ENCODE data around the gene TNFRSF8. TPM values are rescaled to one million over a fixed set of nuclear protein-coding genes. Genes with fewer than 3 reads are reported as not detected.
A peak's percentile ranks its signal among the peaks of the same experiment; 100 is the strongest.

Gene TNFRSF8
- total and polyA plus RNA-seq, 9 of the 15 experiments (the other 6 are each of a cell fraction or from before 2014, with no cell fraction given) = 3.5 to 38.4 (median 17.1) TPM

DNA sequence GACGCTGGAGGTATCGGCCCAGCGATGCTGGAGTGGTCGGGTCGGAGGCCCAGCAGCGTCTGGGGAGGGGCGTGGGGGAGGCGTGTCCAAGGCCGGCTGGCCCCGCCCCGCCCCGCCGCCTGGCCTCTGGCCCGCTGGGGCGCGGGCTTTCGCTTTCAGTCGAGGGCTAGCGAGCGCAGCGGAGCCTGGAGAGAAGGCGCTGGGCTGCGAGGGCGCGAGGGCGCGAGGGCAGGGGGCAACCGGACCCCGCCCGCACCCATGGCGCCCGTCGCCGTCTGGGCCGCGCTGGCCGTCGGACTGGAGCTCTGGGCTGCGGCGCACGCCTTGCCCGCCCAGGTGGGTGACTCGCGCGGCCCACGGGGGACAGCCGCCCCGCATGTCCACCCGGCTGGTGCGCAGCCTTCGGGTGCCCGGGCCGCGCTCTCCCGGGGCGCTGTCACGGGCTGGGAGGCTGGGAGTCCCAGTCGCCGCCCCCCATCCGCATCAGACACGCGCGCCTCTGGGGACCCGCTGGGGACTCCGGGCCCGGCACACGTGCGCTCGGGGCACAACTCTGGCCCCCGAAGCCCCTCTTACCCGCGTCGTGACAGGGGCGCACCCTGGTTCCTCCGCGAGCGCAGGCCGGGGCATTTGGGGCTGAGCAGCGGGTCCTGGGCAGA, 103.9 kb downstream of the TNFRSF8 start, which contains the start of gene TNFRSF1B (continued):
- TF ChIP-seq TFAP4 (CRISPR knock-in tag; IDR thresholded peaks at IDR 0.05; ENCODE audit: borderline replicate concordance) (peak; percentile 67), PTBP1 (IDR thresholded peaks at IDR 0.05; ENCODE audit: low read depth, low read length) (no peak), MITF (IDR thresholded peaks at IDR 0.05) (no peak), RUNX1 (IDR thresholded peaks at IDR 0.05; ENCODE audit: low read depth) (no peak), TEAD4 (IDR thresholded peaks at IDR 0.05; ENCODE audit: low read length) (no peak; the same call in 1 of the 2 replicates), TEAD4 (CRISPR knock-in tag; IDR thresholded peaks at IDR 0.05; ENCODE audit: borderline replicate concordance) (no peak), HLTF (IDR thresholded peaks at IDR 0.05) (no peak), ZFP30 (CRISPR knock-in tag; IDR thresholded peaks at IDR 0.05; ENCODE audit: borderline replicate concordance) (no peak), EGR1 (conservative IDR thresholded peaks at IDR 0.05) (no peak; the same call in 1 of the 2 replicates), PURB (CRISPR knock-in tag; IDR thresholded peaks at IDR 0.05; ENCODE audit: low read depth) (no peak), ZNF41 (CRISPR knock-in tag; conservative IDR thresholded peaks at IDR 0.05) (no peak), RBM22 (IDR thresholded peaks at IDR 0.05; ENCODE audit: low read depth, low read length, poor library complexity, severe bottlenecking) (peak; percentile 60), RB1 (IDR thresholded peaks at IDR 0.05; ENCODE audit: low read depth) (peak; percentile 94), E4F1 (CRISPR knock-in tag; IDR thresholded peaks at IDR 0.05; ENCODE audit: borderline replicate concordance) (no peak), PHF20 (IDR thresholded peaks at IDR 0.05; ENCODE audit: partially characterized antibody) (no peak), ZC3H8 (IDR thresholded peaks at IDR 0.05) (no peak), CBX1 (IDR thresholded peaks at IDR 0.05; ENCODE audit: low read depth) (peak; percentile 69; the same call in 1 of the 2 replicates), ZNF253 (CRISPR knock-in tag; conservative IDR thresholded peaks at IDR 0.05) (no peak), KAT7 (CRISPR knock-in tag; IDR thresholded peaks at IDR 0.05; ENCODE audit: borderline replicate concordance) (peak; percentile 82), KLF6 (CRISPR knock-in tag; IDR thresholded peaks at IDR 0.05; ENCODE audit: borderline replicate concordance) (no peak), HEY1 (CRISPR knock-in tag; IDR thresholded peaks at IDR 0.05; ENCODE audit: borderline replicate concordance) (no peak), PHF21A (IDR thresholded peaks at IDR 0.05; ENCODE audit: borderline replicate concordance, low read depth) (no peak), SAFB (IDR thresholded peaks at IDR 0.05; ENCODE audit: borderline replicate concordance, low read depth, low read length) (peak; percentile 90), FOXK2 (conservative IDR thresholded peaks at IDR 0.05 in 1 of 2, IDR thresholded peaks at IDR 0.05 in 1 of 2; ENCODE audit: low read depth in 2 of 2) (no peak)
